Prostate gland (tissue), 2 donors: ENCODE data around the gene NFKBIA.

Experiments used
- CTCF ChIP-seq, 4 experiments: fragments of 200-600 bp in 2 of 4; fragments of 450-650 bp in 2 of 4; sonication (generic) in 2 of 4; IDR thresholded peaks; 1 replicate in 3 of 4; 2 replicates in 1 of 4; pipeline ENCODE4 v1.5.1; 2016 to 2019; ENCODE audit warnings: antibody characterized with exemption in 4 of 4, mild to moderate bottlenecking in 2 of 4, moderate library complexity in 2 of 4
- POLR2A ChIP-seq: fragments of 450-650 bp; IDR thresholded peaks from one replicate; pipeline ENCODE4 v1.6.1; 2016; ENCODE audit warnings: antibody characterized with exemption, mild to moderate bottlenecking

- TF ChIP-seq CTCF (IDR thresholded peaks at IDR 0.05): no peak
- TF ChIP-seq POLR2A: no peak
These were observed 39.6 kb upstream of the NFKBIA start for GRCh38 chr14:35444104-35444503.
